GM23248 (cell line): ENCODE results near the gene CADPS2. TPM values are rescaled to one million over a fixed set of nuclear protein-coding genes. Genes with fewer than 3 reads are reported as not detected.

Experiments
- DNase-seq: peaks from one replicate; pipeline ENCODE4 v3.0.0-alpha.2; 2015
- H2AFZ ChIP-seq: fragments of 200-600 bp; sonication (generic); 2 replicates; pipeline ENCODE4 v1.6.1; 2016; ENCODE audit warnings: antibody characterized with exemption
- H3F3A ChIP-seq: fragments of 200-600 bp; sonication (generic); 2 replicates; pipeline ENCODE4 v1.6.1; 2016; ENCODE audit warnings: mild to moderate bottlenecking, antibody characterized with exemption, mixed run types; ENCODE audit not compliant: insufficient read depth
- H3K27ac ChIP-seq: fragments of 200-600 bp; sonication (generic); 2 replicates; pipeline ENCODE4 v1.5.1; 2016; ENCODE audit warnings: mild to moderate bottlenecking
- H3K27me3 ChIP-seq: fragments of 200-600 bp; sonication (generic); replicated peaks from 2 replicates; pipeline ENCODE4 v1.6.1; 2016; ENCODE audit warnings: mild to moderate bottlenecking; ENCODE audit not compliant: insufficient read depth
- H3K36me3 ChIP-seq: fragments of 200-600 bp; sonication (generic); 2 replicates; pipeline ENCODE4 v1.6.1; 2016; ENCODE audit warnings: low read depth, mild to moderate bottlenecking
- H3K4me1 ChIP-seq: fragments of 200-600 bp; sonication (generic); 2 replicates; pipeline ENCODE4 v1.6.1; 2016; ENCODE audit warnings: mild to moderate bottlenecking; ENCODE audit not compliant: insufficient read depth
- H3K4me2 ChIP-seq: fragments of 200-600 bp; sonication (generic); one replicate; pipeline ENCODE4 v1.6.1; 2016; ENCODE audit warnings: mild to moderate bottlenecking; ENCODE audit not compliant: unreplicated experiment
- H3K4me3 ChIP-seq: fragments of 200-600 bp; sonication (generic); 2 replicates; pipeline ENCODE4 v1.5.1; 2016; ENCODE audit warnings: mild to moderate bottlenecking
- H3K79me2 ChIP-seq: fragments of 200-600 bp; sonication (generic); 2 replicates; pipeline ENCODE4 v1.6.1; 2016; ENCODE audit warnings: mild to moderate bottlenecking; ENCODE audit not compliant: insufficient read depth
- H3K9ac ChIP-seq: fragments of 200-600 bp; sonication (generic); 2 replicates; pipeline ENCODE4 v1.6.1; 2016; ENCODE audit warnings: mild to moderate bottlenecking
- H3K9me2 ChIP-seq: fragments of 200-600 bp; sonication (generic); 2 replicates; pipeline ENCODE4 v1.6.1; 2016; ENCODE audit warnings: mixed run types, mild to moderate bottlenecking, moderate library complexity; ENCODE audit not compliant: insufficient read depth
- H3K9me3 ChIP-seq: fragments of 200-600 bp; sonication (generic); one replicate; pipeline ENCODE4 v1.6.1; 2017; ENCODE audit warnings: low read depth
- H4K20me1 ChIP-seq: fragments of 200-600 bp; sonication (generic); 2 replicates; pipeline ENCODE4 v1.6.0; 2016; ENCODE audit not compliant: insufficient read depth
- EZH2 ChIP-seq: fragments of 200-600 bp; sonication (generic); IDR thresholded peaks from 2 replicates; pipeline ENCODE4 v1.6.1; 2018; ENCODE audit warnings: antibody characterized with exemption, mild to moderate bottlenecking; ENCODE audit not compliant: insufficient read depth, poor library complexity, severe bottlenecking
- EZH2phosphoT487 ChIP-seq: fragments of 200-600 bp; sonication (generic); IDR thresholded peaks from 2 replicates; pipeline ENCODE4 v1.6.1; 2018; ENCODE audit warnings: antibody characterized with exemption, moderate library complexity, mild to moderate bottlenecking, low read depth; ENCODE audit not compliant: insufficient read depth
- WGBS, 2 experiments: methylation state at CpG; one replicate each; pipeline ENCODE4 v1.1.6; 2015 to 2017; ENCODE audit warnings: low lambda C conversion rate in 2 of 2, low coverage in 1 of 2; ENCODE audit errors: missing lambda C conversion rate in 2 of 2; 5-methylcytosine and 5-hydroxymethylcytosine counted together
- in situ Hi-C: fragments of 300-500 bp; cut with MboI; formaldehyde crosslinking; loops from 2 replicates; pipeline ENCODE4 v1.15.0; 2020
- polyA plus RNA-seq: library from polyadenylated mRNA; unstranded; fragments of >200 nt; fragmentation: Nextera tagmentation; extraction: Ambion mirVana; gene quantifications from 2 replicates; pipeline ENCODE4 v1.2.1, GENCODE V29; 2016
- total RNA-seq: library from RNA; depleted of rRNA; stranded (reverse); fragments of >200 nt; shearing (Covaris generic); gene quantifications from 2 replicates; pipeline ENCODE4 v1.2.3, GENCODE V29; 2014

The CADPS2 gene
- total and polyA plus RNA-seq, 2 experiments from 2014 or later, result 0.06 to 0.43 TPM

- TF ChIP-seq EZH2 (no peak), EZH2phosphoT487 (no peak)
- in situ Hi-C loops, result no loop called here
Measured at GRCh38 chr7:122354656-122355055, 531.6 kb downstream of the CADPS2 start.

GRCh38 chr7:122352454-122352853 is 533.8 kb downstream of the CADPS2 start:
- no peaks in the 10 kb centered on the region for H3F3A ChIP-seq
- no peaks in the 10 kb centered on the region for H3K4me1 ChIP-seq
- no peaks in the 10 kb centered on the region for H3K9me3 ChIP-seq
- no peak for DNase-seq
- H3K36me3 ChIP-seq, result no peaks in the 10 kb centered on the region
- no peak overlapping the region for H3K4me3 ChIP-seq
- in situ Hi-C loops, result no loop called here
- 19 to 22% methylated on average over 3 of the region's 3 CpGs for WGBS, 2 experiments
- H3K27ac ChIP-seq, result no peak overlapping the region
- no peaks in the 10 kb centered on the region for H4K20me1 ChIP-seq
- H3K27me3 ChIP-seq, result 0 out of 2 replicates have a peak, but pooled peaks cover 6% of the 10 kb centered on the region
- TF ChIP-seq EZH2phosphoT487 (no peak), EZH2 (no peak)
- H3K9me2 ChIP-seq, result no peaks in the 10 kb centered on the region
- H2AFZ ChIP-seq, result no peak overlapping the region
- no peaks in the 10 kb centered on the region for H3K79me2 ChIP-seq
- H3K9ac ChIP-seq, result no peak overlapping the region
- H3K4me2 ChIP-seq, result no peak overlapping the region

More at GRCh38 chr7:122354656-122355055, 531.6 kb downstream of the CADPS2 start:
- no peak overlapping the region for H3K4me2 ChIP-seq
- no peaks in the 10 kb centered on the region for H3K79me2 ChIP-seq
- 0 out of 2 replicates have a peak, but pooled peaks cover 4% of the 10 kb centered on the region for H3K9me2 ChIP-seq
- 0 out of 2 replicates have a peak, but pooled peaks cover 6% of the 10 kb centered on the region for H3K27me3 ChIP-seq
- no peak for DNase-seq
- H3K36me3 ChIP-seq, result no peaks in the 10 kb centered on the region
- WGBS, 2 experiments, result 30 to 37% methylated on average over 2 of the region's 2 CpGs
- H3K9me3 ChIP-seq, result no peaks in the 10 kb centered on the region
- H3K27ac ChIP-seq, result no peak overlapping the region
- no peaks in the 10 kb centered on the region for H3F3A ChIP-seq
- no peaks in the 10 kb centered on the region for H3K4me1 ChIP-seq
- H4K20me1 ChIP-seq, result no peaks in the 10 kb centered on the region
- no peak overlapping the region for H3K9ac ChIP-seq
- no peak overlapping the region for H2AFZ ChIP-seq
- H3K4me3 ChIP-seq, result no peak overlapping the region

GRCh38 chr7:122350701-122351100 is 535.6 kb downstream of the CADPS2 start:
- 41 to 49% methylated on average over 3 of the region's 3 CpGs for WGBS, 2 experiments

GRCh38 chr7:122344303-122344620 is 542.0 kb downstream of the CADPS2 start:
- Histone ChIP-seq H3K9me3 (no peaks in the 10 kb centered on the region), H3K27me3 (no peaks in the 10 kb centered on the region), H3K9ac (no peak overlapping the region), H2AFZ (no peak overlapping the region), H3K9me2 (no peaks in the 10 kb centered on the region), H3F3A (no peaks in the 10 kb centered on the region), H3K27ac (no peak overlapping the region), H3K4me2 (no peak overlapping the region), H3K4me1 (no peaks in the 10 kb centered on the region), H3K4me3 (no peak overlapping the region), H4K20me1 (no peaks in the 10 kb centered on the region), H3K79me2 (no peaks in the 10 kb centered on the region), H3K36me3 (no peaks in the 10 kb centered on the region)
- TF ChIP-seq EZH2 (no peak), EZH2phosphoT487 (no peak)
- in situ Hi-C loops, result no loop called here
- WGBS, 2 experiments, result 2 to 11% methylated on average over 1 of the region's 1 CpG
- no peak for DNase-seq

More at GRCh38 chr7:122350701-122351100, 535.6 kb downstream of the CADPS2 start:
- no peaks in the 10 kb centered on the region for H4K20me1 ChIP-seq
- no peak overlapping the region for H3K4me3 ChIP-seq
- H3K27ac ChIP-seq, result no peak overlapping the region
- no peaks in the 10 kb centered on the region for H3F3A ChIP-seq
- no peak overlapping the region for H3K4me2 ChIP-seq
- no peaks in the 10 kb centered on the region for H3K4me1 ChIP-seq
- no peaks in the 10 kb centered on the region for H3K79me2 ChIP-seq
- no peak overlapping the region for H2AFZ ChIP-seq
- in situ Hi-C loops, result no loop called here
- H3K27me3 ChIP-seq, result 0 out of 2 replicates have a peak, but pooled peaks cover 6% of the 10 kb centered on the region
- H3K9ac ChIP-seq, result no peak overlapping the region
- H3K9me3 ChIP-seq, result no peaks in the 10 kb centered on the region
- no peak for DNase-seq
- no peaks in the 10 kb centered on the region for H3K36me3 ChIP-seq
- H3K9me2 ChIP-seq, result no peaks in the 10 kb centered on the region
- no peak for TF ChIP-seq EZH2
- no peak for TF ChIP-seq EZH2phosphoT487
